ENCODE measurements around the gene FNBP1.
A peak's percentile ranks its signal among the peaks of the same experiment; 100 is the strongest.

FNBP1 gene

GRCh38 chr9:129972816-129973215, 70.2 kb downstream of the FNBP1 start:
- H3K27ac ChIP-seq = peak overlapping the region; percentile 14; the same call in 1 of the 2 replicates
- no peak for TF ChIP-seq CTCF (conservative IDR thresholded peaks at IDR 0.05)

GRCh38 chr9:129968690-129969485, 74.1 kb downstream of the FNBP1 start:
- peak overlapping the region; percentile 40; the same call in 1 of the 2 replicates for H3K27ac ChIP-seq
- TF ChIP-seq CTCF (conservative IDR thresholded peaks at IDR 0.05) = no peak

- H3K27ac ChIP-seq = 0 out of 2 replicates have a peak overlapping the region, but pooled peaks have one; percentile 17
- no peak for TF ChIP-seq CTCF (conservative IDR thresholded peaks at IDR 0.05)
Observed at GRCh38 chr9:129964901-129965734, 77.9 kb downstream of the FNBP1 start.

GRCh38 chr9:129962889-129963703, 79.9 kb downstream of the FNBP1 start:
- peak overlapping the region; percentile 35; the same call in 1 of the 2 replicates for H3K27ac ChIP-seq
- TF ChIP-seq CTCF (conservative IDR thresholded peaks at IDR 0.05) = no peak

- no peak for TF ChIP-seq CTCF (conservative IDR thresholded peaks at IDR 0.05)
Observed at GRCh38 chr9:129962451-129962864, 80.5 kb downstream of the FNBP1 start.

GRCh38 chr9:129958796-129959195, 84.2 kb downstream of the FNBP1 start:
- TF ChIP-seq CTCF (conservative IDR thresholded peaks at IDR 0.05) = no peak
- no peak overlapping the region for H3K27ac ChIP-seq

More at GRCh38 chr9:129962451-129962864, 80.5 kb downstream of the FNBP1 start:
- peak overlapping the region; percentile 35; the same call in 1 of the 2 replicates for H3K27ac ChIP-seq

Data from VCaP (cell line).